Amniotic stem cell (primary cell): ENCODE results near the gene SOX5.

ENCODE experiments used
- DNase-seq: peaks from one replicate; lab custom pipeline; 2025; lab: John Stamatoyannopoulos, UW

SOX5 gene

GRCh38 chr12:23684121-23684520, 265.3 kb downstream of the SOX5 start:
- DNase-seq, result no peak

GRCh38 chr12:23681237-23681636, 268.2 kb downstream of the SOX5 start:
- no peak for DNase-seq

- no peak for DNase-seq
Measured at GRCh38 chr12:23674064-23674463, 275.4 kb downstream of the SOX5 start.

GRCh38 chr12:23671881-23672280, 277.6 kb downstream of the SOX5 start:
- DNase-seq, result no peak

GRCh38 chr12:23670684-23671083, 278.8 kb downstream of the SOX5 start:
- no peak for DNase-seq

- DNase-seq, result no peak
Measured at GRCh38 chr12:23669691-23670090, 279.8 kb downstream of the SOX5 start.

- DNase-seq, result no peak
Measured at GRCh38 chr12:23666866-23667265, 282.6 kb downstream of the SOX5 start.

- DNase-seq, result no peak
Measured at GRCh38 chr12:23662966-23663365, 286.5 kb downstream of the SOX5 start.

GRCh38 chr12:23659131-23659530, 290.3 kb downstream of the SOX5 start:
- DNase-seq, result no peak

GRCh38 chr12:23657598-23657997, 291.9 kb downstream of the SOX5 start:
- DNase-seq, result no peak

- no peak for DNase-seq
Measured at GRCh38 chr12:23655884-23656283, 293.6 kb downstream of the SOX5 start.

GRCh38 chr12:23655112-23655511, 294.4 kb downstream of the SOX5 start:
- no peak for DNase-seq

- no peak for DNase-seq
Measured at GRCh38 chr12:23648546-23648945, 300.9 kb downstream of the SOX5 start.

GRCh38 chr12:23640754-23641153, 308.7 kb downstream of the SOX5 start:
- no peak for DNase-seq

- DNase-seq, result no peak
Measured at GRCh38 chr12:23634344-23634743, 315.1 kb downstream of the SOX5 start.

- DNase-seq, result no peak
Measured at GRCh38 chr12:23631786-23632377, 317.6 kb downstream of the SOX5 start.

GRCh38 chr12:23630524-23630923, 318.9 kb downstream of the SOX5 start:
- DNase-seq, result no peak

- DNase-seq, result no peak
Measured at GRCh38 chr12:23628806-23629205, 320.7 kb downstream of the SOX5 start.

- DNase-seq, result no peak
Measured at GRCh38 chr12:23626791-23627190, 322.7 kb downstream of the SOX5 start.

- no peak for DNase-seq
Measured at GRCh38 chr12:23621900-23622299, 327.6 kb downstream of the SOX5 start.

- DNase-seq, result no peak
Measured at GRCh38 chr12:23618718-23619117, 330.8 kb downstream of the SOX5 start.

GRCh38 chr12:23617749-23618148, 331.7 kb downstream of the SOX5 start:
- DNase-seq, result no peak

- no peak for DNase-seq
Measured at GRCh38 chr12:23614280-23614679, 335.2 kb downstream of the SOX5 start.

GRCh38 chr12:23611320-23611719, 338.1 kb downstream of the SOX5 start:
- DNase-seq, result no peak

- DNase-seq, result no peak
Measured at GRCh38 chr12:23600919-23601318, 348.6 kb downstream of the SOX5 start.
